NCI-H1092 treated with DMSO at 0.1 percent for 48 hours (cell line): ENCODE results near the gene F13A1.
"Not testable (repeated sequence)": the region's sequence is repeated elsewhere in the genome, so short reads cannot be mapped to it uniquely, and the experiment has no call there.

Source experiments
- DNase-seq: peaks from one replicate; lab custom pipeline; 2025; lab: John Stamatoyannopoulos, UW

Gene F13A1

DNA sequence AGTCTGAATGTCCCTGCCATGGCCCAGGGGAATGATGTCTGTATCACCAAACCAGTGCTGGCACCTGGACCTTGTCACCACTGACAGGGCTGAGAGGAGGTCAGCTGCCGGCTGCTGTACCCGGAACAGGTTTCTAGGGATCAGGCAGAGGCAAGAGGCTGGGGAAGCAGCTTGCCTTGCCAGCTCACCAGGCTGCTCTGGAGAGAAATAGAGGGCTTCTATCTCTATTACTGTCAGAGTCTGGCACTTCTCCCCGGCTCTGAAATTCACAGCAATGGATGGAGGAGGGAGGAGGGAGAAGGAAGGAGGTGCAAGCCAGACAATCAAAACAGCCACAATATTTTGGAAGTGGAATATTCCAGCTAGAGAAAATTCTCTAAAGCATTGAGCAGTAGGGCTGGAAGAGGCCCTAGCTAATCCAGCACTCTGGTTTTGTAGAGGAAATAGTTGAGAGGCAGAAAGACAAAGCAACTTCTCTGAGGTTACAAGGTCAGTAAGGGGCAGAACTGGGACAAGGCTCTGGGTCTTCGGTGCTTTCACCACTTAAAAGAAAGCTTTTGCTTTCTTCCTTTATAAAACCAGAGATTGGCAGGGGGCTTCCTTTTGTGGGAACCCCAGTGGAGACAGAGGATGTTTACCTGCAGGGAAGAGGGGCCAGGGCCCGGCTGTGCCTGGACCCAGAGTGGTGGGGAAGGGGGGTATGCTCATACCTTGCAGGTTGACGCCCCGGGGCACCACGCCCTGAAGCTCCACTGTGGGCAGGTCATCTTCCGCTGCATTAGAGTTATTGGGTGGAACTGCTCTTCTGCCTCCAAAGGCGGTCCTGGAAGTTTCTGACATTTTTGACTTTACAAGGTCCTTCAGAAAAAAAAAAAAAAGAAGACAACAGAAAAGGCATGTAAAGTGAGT, 2.4 kb downstream of the F13A1 start:
- DNase-seq, result no peak

GRCh38 chr6:6317386-6317785, 3.1 kb downstream of the F13A1 start:
- no peak for DNase-seq

DNA sequence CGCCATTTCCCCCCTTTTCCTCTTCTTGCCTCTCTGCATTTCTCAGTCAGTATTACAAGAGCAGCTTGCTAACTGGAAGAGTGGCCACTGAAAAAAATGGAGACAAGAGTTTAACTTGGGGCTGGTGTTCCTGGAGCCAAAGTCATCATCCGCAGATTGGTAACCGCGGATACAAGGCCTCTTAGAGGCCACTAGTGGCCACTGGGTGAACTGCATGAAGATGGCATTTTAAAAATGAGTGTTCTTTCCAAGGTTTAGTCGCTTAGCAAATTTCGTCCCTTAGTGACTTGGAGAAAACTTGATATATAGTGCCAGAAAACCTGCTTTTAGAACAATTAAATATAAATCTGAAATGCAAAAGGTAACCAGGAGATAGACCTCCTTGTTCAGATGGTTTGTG, 4.8 kb downstream of the F13A1 start:
- no peak for DNase-seq

DNA sequence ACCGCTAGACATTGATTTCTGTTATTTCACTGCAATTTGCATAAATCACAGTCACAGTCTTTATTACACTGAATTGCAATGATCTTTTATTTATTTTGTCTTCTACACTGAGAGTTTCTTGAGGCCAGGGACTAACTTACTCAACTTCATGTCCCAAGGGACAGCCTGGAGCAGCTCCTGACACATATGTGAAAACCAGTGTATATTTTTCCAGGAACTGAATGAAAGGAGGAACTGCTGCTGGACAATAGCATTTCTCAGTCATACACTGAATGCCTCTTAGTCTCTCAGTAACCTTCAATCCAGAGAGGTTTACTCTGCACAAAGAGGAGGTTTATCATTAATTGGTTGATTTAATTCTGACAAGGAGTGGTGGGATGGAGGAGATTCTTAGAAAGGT, 5.9 kb downstream of the F13A1 start:
- no peak for DNase-seq

GRCh38 chr6:6312901-6313441, 7.5 kb downstream of the F13A1 start:
- DNase-seq, result no peak

DNA sequence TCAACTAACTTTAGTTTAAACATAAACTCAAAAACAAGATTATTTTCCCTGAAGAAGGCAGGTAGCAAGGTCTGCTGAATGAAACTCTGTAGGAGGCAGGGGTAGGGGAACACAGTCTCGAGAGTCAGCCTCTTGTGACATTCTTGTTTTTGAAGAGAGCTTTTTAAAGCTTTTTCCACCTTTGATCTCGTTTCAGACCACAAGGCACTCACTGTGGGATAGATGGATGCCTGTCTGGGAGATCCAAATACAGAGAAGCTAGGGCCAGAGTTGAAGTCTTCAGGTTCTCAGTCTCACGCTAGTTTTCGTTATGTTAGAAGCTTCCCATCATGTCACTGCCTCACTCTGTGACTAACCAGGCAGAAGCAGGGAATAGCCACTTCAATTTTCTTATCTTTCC, 14.9 kb downstream of the F13A1 start:
- DNase-seq, result no peak

DNA sequence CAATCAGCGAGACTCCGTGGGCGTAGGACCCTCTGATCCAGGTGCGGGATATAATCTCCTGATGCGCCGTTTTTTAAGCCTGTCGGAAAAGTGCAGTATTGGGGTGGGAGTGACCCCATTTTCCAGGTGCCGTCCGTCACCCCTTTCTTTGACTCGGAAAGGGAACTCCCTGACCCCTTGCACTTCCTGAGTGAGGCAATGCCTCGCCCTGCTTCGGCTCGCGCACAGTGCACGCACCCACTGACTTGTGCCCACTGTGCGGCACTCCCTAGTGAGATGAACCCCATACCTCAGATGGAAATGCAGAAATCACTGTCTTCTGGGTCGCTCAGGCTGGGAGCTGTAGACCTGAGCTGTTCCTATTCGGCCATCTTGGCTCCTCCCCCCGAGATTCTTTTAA, 20.1 kb downstream of the F13A1 start:
- not testable (repeated sequence) for DNase-seq

DNA sequence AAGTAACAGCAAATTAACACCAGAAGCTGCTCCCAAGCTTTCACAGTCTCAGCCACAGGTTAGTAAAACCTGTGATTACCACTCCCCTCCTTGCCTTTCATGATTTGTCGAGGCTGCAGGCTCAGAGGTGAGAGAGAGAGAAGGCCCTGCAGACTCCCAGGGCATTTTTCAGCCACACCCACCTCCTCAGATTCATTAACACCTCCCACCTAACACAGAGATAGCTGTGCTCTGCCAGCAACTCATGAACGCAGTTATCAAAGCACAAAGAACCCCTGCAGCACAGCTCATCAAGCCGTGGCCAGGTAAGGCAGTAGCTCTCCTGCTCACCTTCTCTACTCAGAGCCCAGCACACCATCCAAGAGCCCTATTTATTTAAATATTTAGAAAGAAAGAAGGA, 27.1 kb downstream of the F13A1 start:
- DNase-seq, result no peak

- no peak for DNase-seq
These were observed 33.0 kb downstream of the F13A1 start for GRCh38 chr6:6287415-6287814.

DNA sequence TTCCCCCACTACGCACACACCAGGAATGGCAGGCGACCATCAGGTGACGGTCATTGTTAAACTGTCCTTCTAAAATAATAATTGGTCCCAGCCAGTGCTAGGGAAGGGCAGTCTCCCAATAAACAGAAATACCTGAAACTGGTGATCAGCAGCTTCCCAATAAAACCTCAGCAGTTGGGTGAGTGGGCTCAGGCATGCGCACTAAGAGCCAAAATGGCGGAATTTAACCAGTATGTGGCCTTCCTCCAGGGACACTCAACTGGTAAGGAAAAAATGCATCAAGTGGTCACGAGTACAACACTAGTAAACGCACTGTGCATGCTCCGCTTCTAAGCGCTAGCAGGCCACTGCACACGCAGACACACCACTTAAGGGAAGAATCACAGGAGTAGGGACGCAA, 34.8 kb downstream of the F13A1 start:
- no peak for DNase-seq

DNA sequence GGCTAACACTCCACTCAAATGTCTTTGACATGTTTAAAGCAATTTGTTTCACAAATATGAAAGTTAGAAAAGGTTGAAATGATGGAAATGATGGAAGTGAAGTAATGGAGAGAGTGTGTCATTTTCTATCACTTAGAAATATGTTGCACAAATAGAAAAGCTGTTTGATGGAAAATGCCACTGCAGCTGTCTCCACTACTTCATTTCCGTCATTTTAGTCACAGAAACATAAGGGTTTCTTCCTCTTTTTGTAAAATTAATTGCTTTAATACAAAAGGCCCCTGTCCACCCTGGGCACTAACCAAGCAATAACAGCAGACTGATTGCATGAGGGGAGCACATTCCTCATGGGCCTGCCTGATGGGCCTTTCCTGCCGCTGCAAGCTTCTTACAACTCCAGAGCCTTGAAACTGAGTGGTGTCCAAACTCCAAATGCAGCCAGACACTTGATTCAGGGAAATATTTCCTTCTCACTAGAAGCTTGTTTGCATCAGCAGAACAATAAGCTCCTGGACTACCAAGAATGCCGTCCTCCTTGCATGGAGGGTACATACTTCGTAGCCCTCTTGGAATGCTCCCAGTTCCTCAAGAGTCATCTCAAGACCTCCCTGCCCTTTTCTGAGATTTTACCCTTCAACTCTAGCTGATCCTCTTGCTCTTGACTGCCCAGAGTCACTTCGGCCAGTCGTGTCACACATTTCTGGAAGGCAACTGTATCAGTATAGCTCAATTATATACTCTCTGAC, 36.1 kb downstream of the F13A1 start:
- no peak for DNase-seq

DNA sequence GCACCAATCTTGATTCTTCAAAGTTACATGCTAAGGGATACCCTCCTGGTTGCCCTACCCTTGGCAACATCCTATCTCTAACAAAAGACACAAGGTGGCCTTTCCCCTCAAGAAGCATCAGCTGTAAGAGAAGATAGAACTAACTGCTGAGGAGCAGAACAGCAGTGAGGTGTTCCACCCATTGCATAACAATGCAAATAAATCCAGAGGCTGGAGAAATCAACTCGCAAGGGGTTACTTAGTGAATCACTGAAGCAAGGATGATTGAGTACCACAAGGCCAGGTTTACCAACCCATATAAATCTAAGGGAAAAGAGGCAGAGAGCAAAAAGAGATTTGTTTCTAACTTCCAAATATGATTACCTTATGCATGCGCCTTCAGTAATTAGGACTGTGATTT, 36.7 kb downstream of the F13A1 start:
- no peak for DNase-seq

DNA sequence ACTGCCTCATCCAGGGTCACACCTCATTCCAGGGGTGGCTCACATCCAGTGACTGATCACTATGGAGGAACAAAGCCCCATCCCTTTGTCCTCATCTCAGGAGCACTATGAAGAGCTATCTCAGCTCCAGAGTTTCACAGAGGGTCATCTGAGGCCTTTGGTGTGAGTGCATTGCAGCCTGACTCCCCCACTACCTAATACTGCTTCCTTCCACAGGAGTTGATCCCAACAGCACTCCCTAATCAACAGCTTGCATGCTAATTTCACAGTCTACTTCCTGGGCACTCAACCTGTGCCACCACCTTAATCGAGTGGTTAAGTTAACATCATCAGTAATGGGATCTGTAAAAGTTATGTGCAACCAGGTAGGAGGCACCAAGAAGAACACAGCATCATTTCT, 37.7 kb downstream of the F13A1 start:
- DNase-seq, result no peak

- no peak for DNase-seq
These were observed 43.0 kb downstream of the F13A1 start for GRCh38 chr6:6277413-6277812.

GRCh38 chr6:6270948-6271535, 49.4 kb downstream of the F13A1 start:
- DNase-seq, result no peak

DNA sequence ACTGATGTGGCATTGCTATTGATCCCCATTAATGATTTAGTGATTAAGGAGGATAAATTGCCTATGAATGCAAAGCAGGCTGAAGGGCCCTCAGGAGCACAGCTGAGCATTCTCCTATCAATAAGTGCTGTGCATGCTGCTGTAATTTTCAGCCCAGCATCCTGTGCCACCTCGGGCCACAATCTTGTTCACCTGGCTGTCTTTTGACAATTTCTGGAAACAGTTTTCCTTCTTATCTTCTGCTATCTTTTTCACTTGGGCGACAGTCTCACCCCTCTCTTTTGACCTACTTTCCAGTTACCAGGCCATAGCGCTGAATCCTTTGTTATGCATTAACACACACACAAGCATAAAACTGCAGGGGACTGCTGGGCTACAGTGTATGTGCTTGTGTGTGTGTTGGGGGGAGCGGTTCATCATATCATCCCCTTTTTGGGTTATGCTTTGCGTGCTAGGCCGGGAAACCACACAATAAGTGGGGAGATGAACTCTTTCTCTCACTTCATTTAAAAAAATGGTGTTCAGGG, 60.2 kb downstream of the F13A1 start:
- no peak for DNase-seq

DNA sequence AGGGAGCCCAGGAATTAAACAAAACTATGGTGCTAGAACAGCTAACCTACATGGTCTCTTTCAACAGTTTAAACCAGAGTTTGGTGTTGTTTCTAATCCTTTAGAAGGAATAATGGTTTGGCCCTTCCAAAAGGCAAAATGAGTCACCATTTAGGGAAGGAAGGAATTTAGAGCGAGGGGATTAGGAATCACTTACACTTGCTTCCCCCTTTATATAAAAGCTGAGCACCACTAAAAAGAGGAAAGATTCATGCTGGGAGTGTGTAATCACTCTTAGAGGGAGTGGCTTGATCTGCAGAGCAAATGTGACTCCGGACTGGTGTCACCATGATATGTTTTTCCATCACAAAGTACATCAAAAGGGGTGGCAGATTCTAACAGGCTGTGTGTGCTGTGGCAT, 63.6 kb downstream of the F13A1 start:
- no peak for DNase-seq

GRCh38 chr6:6256259-6256658, 64.2 kb downstream of the F13A1 start:
- no peak for DNase-seq

DNA sequence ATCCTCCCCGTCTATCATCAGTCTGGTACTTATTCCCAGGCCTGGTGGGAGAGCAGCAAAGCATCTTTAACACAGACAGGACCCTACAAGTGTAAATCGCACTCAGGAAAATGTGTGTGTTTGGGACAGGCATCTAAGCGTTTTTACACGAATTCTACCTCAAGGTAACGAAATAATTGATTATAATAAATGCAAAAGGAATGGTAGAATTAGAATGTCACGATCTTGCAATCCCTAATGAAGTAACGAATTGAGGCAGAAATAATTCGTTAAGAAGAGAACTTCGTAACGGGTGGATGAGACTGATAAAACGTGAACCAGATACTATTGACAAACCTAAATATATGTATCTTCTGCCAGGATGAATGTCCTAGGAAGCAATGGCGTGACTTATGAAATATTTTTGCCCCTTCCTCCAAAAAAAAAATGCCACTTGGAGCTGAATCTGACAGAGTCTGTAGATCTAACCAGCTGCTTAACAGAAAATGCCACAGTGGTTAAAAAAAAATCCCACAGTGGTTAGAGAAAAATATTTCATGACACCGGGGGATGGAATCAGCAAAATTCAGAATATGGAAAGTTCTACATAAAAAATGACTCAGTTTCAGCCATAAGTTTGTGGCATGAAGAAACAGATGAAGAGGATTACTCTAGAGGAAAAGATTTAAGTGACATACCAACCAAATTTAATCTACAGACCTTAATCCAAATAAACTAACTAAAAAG, 68.7 kb downstream of the F13A1 start:
- DNase-seq, result no peak

- DNase-seq, result no peak
These were observed 71.8 kb downstream of the F13A1 start for GRCh38 chr6:6248651-6249050.

DNA sequence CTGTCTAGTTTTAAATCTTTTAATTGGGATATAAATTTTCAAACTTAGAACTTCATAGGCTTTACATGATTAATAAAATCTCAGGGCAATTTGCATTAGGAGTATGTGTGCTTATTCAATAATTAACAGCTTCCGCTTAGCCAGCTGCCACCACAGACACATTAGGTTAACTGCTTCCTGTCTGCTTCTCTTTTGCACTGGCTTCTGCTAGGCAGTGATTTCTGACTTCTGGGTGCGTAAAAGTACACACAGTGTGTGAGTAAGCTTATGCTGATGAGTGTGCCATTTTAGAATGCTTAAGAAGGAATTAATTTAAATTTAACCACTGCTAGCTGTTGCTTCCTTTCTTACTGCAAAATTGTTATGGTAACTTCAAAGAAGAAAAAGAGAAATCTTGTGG, 73.9 kb downstream of the F13A1 start:
- no peak for DNase-seq

GRCh38 chr6:6244624-6245023, 75.8 kb downstream of the F13A1 start:
- no peak for DNase-seq
